DOHH2 (cell line): ENCODE measurements around the gene EPHB1.

Experiments used
- H3F3A ChIP-seq: fragments of 200-600 bp; sonication (generic), shearing (Covaris generic); 2 replicates; pipeline ENCODE4 v1.6.0; 2016; ENCODE audit warnings: antibody characterized with exemption, mild to moderate bottlenecking; ENCODE audit not compliant: control insufficient read depth, insufficient read depth
- H3K27ac ChIP-seq: fragments of 200-600 bp; sonication (generic); 2 replicates; pipeline ENCODE4 v1.5.1; 2014; ENCODE audit warnings: low read depth, mild to moderate bottlenecking, low read length, moderate library complexity
- H3K27me3 ChIP-seq: fragments of 200-600 bp; sonication (generic); 2 replicates; pipeline ENCODE4 v1.6.1; 2014; ENCODE audit warnings: mild to moderate bottlenecking, low read length, mixed read lengths; ENCODE audit not compliant: control insufficient read depth
- H3K36me3 ChIP-seq: fragments of 200-600 bp; sonication (generic); 2 replicates; pipeline ENCODE4 v1.6.1; 2014; ENCODE audit warnings: mild to moderate bottlenecking, low read length, moderate library complexity, mixed read lengths; ENCODE audit not compliant: control insufficient read depth
- H3K4me1 ChIP-seq: fragments of 200-600 bp; sonication (generic); 2 replicates; pipeline ENCODE4 v1.6.1; 2014; ENCODE audit warnings: mild to moderate bottlenecking, low read length, mixed read lengths; ENCODE audit not compliant: control insufficient read depth
- H3K4me2 ChIP-seq: fragments of 200-600 bp; sonication (generic); 2 replicates; pipeline ENCODE4 v1.6.0; 2014; ENCODE audit warnings: mild to moderate bottlenecking, low read length, moderate library complexity
- H3K4me3 ChIP-seq: fragments of 200-600 bp; sonication (generic); 2 replicates; pipeline ENCODE4 v1.5.1; 2014; ENCODE audit warnings: mild to moderate bottlenecking, low read length, mixed read lengths
- H3K79me2 ChIP-seq: fragments of 200-600 bp; sonication (generic); 2 replicates; pipeline ENCODE4 v1.6.1; 2014; ENCODE audit warnings: mild to moderate bottlenecking, low read length, mixed read lengths; ENCODE audit not compliant: control insufficient read depth
- H3K9me2 ChIP-seq: fragments of 200-600 bp; sonication (generic); replicated peaks from 2 replicates; pipeline ENCODE4 v1.6.1; 2014; ENCODE audit warnings: mild to moderate bottlenecking, low read length, mixed read lengths; ENCODE audit not compliant: control insufficient read depth
- H3K9me3 ChIP-seq: fragments of 200-600 bp; sonication (generic); 2 replicates; pipeline ENCODE4 v1.6.1; 2014; ENCODE audit warnings: antibody characterized with exemption, low read length, mixed read lengths; ENCODE audit not compliant: control insufficient read depth, insufficient read depth
- H4K20me1 ChIP-seq: fragments of 200-600 bp; sonication (generic); 2 replicates; pipeline ENCODE4 v1.6.0; 2014; ENCODE audit warnings: low read depth, mild to moderate bottlenecking, antibody characterized with exemption, low read length, moderate library complexity; ENCODE audit not compliant: control insufficient read depth, insufficient read depth
- CTCF ChIP-seq: fragments of 200-600 bp; sonication (generic); IDR thresholded peaks from one replicate; pipeline ENCODE4 v1.5.1; 2014; ENCODE audit warnings: antibody characterized with exemption, mild to moderate bottlenecking, low read depth, low read length; ENCODE audit not compliant: poor library complexity, severe bottlenecking
- EZH2phosphoT487 ChIP-seq: fragments of 200-600 bp; sonication (generic); IDR thresholded peaks from 2 replicates; pipeline ENCODE4 v1.6.1; 2017; ENCODE audit warnings: borderline replicate concordance, mild to moderate bottlenecking, antibody characterized with exemption, low read length, moderate library complexity, mixed read lengths

EPHB1 gene

GRCh38 chr3:135055449-135055848, 260.4 kb downstream of the EPHB1 start:
- Histone ChIP-seq H3K36me3 (no peaks in the 10 kb centered on the region), H3K9me2 (no peaks in the 10 kb centered on the region)

GRCh38 chr3:135056084-135056730, 261.1 kb downstream of the EPHB1 start:
- no peaks in the 10 kb centered on the region for H3F3A ChIP-seq
- no peaks in the 10 kb centered on the region for H3K9me3 ChIP-seq
- no peaks in the 10 kb centered on the region for H3K4me1 ChIP-seq
- no peaks in the 10 kb centered on the region for H3K36me3 ChIP-seq
- H3K9me2 ChIP-seq: no peaks in the 10 kb centered on the region
- no peaks in the 10 kb centered on the region for H3K79me2 ChIP-seq
- TF ChIP-seq EZH2phosphoT487: no peak
- no peak for TF ChIP-seq CTCF
- H3K27ac ChIP-seq: no peak overlapping the region
- H3K4me2 ChIP-seq: no peak overlapping the region
- no peak overlapping the region for H3K4me3 ChIP-seq
- H3K27me3 ChIP-seq: no peaks in the 10 kb centered on the region
- no peaks in the 10 kb centered on the region for H4K20me1 ChIP-seq

More at GRCh38 chr3:135055449-135055848, 260.4 kb downstream of the EPHB1 start:
- H3K79me2 ChIP-seq: no peaks in the 10 kb centered on the region
- H3K4me3 ChIP-seq: no peak overlapping the region
- no peak overlapping the region for H3K27ac ChIP-seq
- no peaks in the 10 kb centered on the region for H3K4me1 ChIP-seq
- H3K9me3 ChIP-seq: no peaks in the 10 kb centered on the region
- no peaks in the 10 kb centered on the region for H3F3A ChIP-seq
- no peak overlapping the region for H3K4me2 ChIP-seq
- no peak for TF ChIP-seq EZH2phosphoT487
- no peak for TF ChIP-seq CTCF
- H3K27me3 ChIP-seq: no peaks in the 10 kb centered on the region
- no peaks in the 10 kb centered on the region for H4K20me1 ChIP-seq

GRCh38 chr3:135056733-135057310, 261.8 kb downstream of the EPHB1 start:
- Histone ChIP-seq H3K4me2 (no peak overlapping the region), H3K9me3 (no peaks in the 10 kb centered on the region), H3K36me3 (no peaks in the 10 kb centered on the region), H3K79me2 (no peaks in the 10 kb centered on the region), H3F3A (no peaks in the 10 kb centered on the region), H3K9me2 (no peaks in the 10 kb centered on the region), H3K4me3 (no peak overlapping the region), H4K20me1 (no peaks in the 10 kb centered on the region), H3K27ac (no peak overlapping the region), H3K4me1 (no peaks in the 10 kb centered on the region), H3K27me3 (no peaks in the 10 kb centered on the region)
- TF ChIP-seq EZH2phosphoT487 (no peak), CTCF (no peak)
